GM23338 (cell line): ENCODE results near the gene DBT. TPM values are rescaled to one million over a fixed set of nuclear protein-coding genes. Genes with fewer than 3 reads are reported as not detected.

Experiments used
- ATAC-seq: fragments of 200-7000 bp; cut with Tn5 transposase; 3 replicates; pipeline ENCODE4 v1.9.1; 2020
- DNase-seq: peaks from one replicate; pipeline ENCODE4 v3.0.0-alpha.2; 2015; ENCODE audit warnings: low spot score
- H2AFZ ChIP-seq: fragments of 200-600 bp; sonication (generic); 2 replicates; pipeline ENCODE4 v1.8.0; 2016; ENCODE audit warnings: antibody characterized with exemption, mild to moderate bottlenecking, moderate library complexity
- H3F3A ChIP-seq: fragments of 200-600 bp; sonication (generic); replicated peaks from 2 replicates; pipeline ENCODE4 v1.8.0; 2017; ENCODE audit warnings: antibody characterized with exemption, mixed run types, low read depth
- H3K27ac ChIP-seq: fragments of 200-600 bp; sonication (generic); 2 replicates; pipeline ENCODE4 v1.6.1; 2016; ENCODE audit warnings: low read depth
- H3K27me3 ChIP-seq: fragments of 200-600 bp; sonication (generic); 2 replicates; pipeline ENCODE4 v1.8.0; 2016; ENCODE audit warnings: mild to moderate bottlenecking, mixed run types, moderate library complexity; ENCODE audit not compliant: insufficient read depth
- H3K36me3 ChIP-seq: fragments of 200-600 bp; sonication (generic); 2 replicates; pipeline ENCODE4 v1.8.0; 2016; ENCODE audit warnings: mild to moderate bottlenecking; ENCODE audit not compliant: insufficient read depth
- H3K4me1 ChIP-seq: fragments of 200-600 bp; sonication (generic); 2 replicates; pipeline ENCODE4 v1.8.0; 2016; ENCODE audit warnings: mild to moderate bottlenecking, moderate library complexity; ENCODE audit not compliant: insufficient read depth
- H3K4me2 ChIP-seq: fragments of 200-600 bp; sonication (generic); 2 replicates; pipeline ENCODE4 v1.7.1; 2017; ENCODE audit warnings: mixed run types
- H3K4me3 ChIP-seq: fragments of 200-600 bp; sonication (generic); 2 replicates; pipeline ENCODE4 v1.6.1; 2016; ENCODE audit warnings: mixed run types
- H3K79me2 ChIP-seq: fragments of 200-600 bp; sonication (generic); replicated peaks from 2 replicates; pipeline ENCODE4 v1.8.0; 2017; ENCODE audit warnings: mild to moderate bottlenecking; ENCODE audit not compliant: insufficient read depth
- H3K9me2 ChIP-seq: fragments of 200-600 bp; sonication (generic); 2 replicates; pipeline ENCODE4 v1.8.0; 2017; ENCODE audit not compliant: insufficient read depth
- H4K20me1 ChIP-seq: fragments of 200-600 bp; sonication (generic); replicated peaks from 2 replicates; pipeline ENCODE4 v1.8.0; 2017; ENCODE audit warnings: mild to moderate bottlenecking; ENCODE audit not compliant: insufficient read depth
- H3K27ac Mint-ChIP-seq: 2 replicates; pipeline ENCODE4 v1.8.0; 2020; ENCODE audit warnings: inconsistent platforms, mild to moderate bottlenecking, moderate library complexity, mixed read lengths
- H3K27me3 Mint-ChIP-seq: 3 replicates; pipeline ENCODE4 v1.8.0; 2022; ENCODE audit warnings: low read depth, mild to moderate bottlenecking, moderate library complexity, mixed read lengths, inconsistent platforms; ENCODE audit not compliant: insufficient read depth, poor library complexity
- H3K36me3 Mint-ChIP-seq: 3 replicates; pipeline ENCODE4 v1.8.0; 2021; ENCODE audit warnings: low read depth, mild to moderate bottlenecking, inconsistent platforms, moderate library complexity, mixed read lengths
- H3K4me1 Mint-ChIP-seq: 3 replicates; pipeline ENCODE4 v1.8.0; 2020; ENCODE audit warnings: mild to moderate bottlenecking, inconsistent platforms, mixed read lengths
- H3K4me3 Mint-ChIP-seq: 3 replicates; pipeline ENCODE4 v1.8.0; 2021; ENCODE audit warnings: moderate library complexity, mild to moderate bottlenecking, inconsistent platforms, mixed read lengths
- H3K9me3 Mint-ChIP-seq: 3 replicates; pipeline ENCODE4 v1.8.0; 2020; ENCODE audit warnings: moderate library complexity, mild to moderate bottlenecking, inconsistent platforms, mixed read lengths
- CREB1 ChIP-seq: fragments of 250-450 bp; sonication (Bioruptor Pico); IDR thresholded peaks from 2 replicates; pipeline ENCODE4 v1.5.0; 2020; ENCODE audit warnings: low read depth, mild to moderate bottlenecking, moderate library complexity
- CTCF ChIP-seq, 2 experiments: fragments of 200-600 bp in 1 of 2; sonication (generic) in 1 of 2; conservative IDR thresholded peaks; 2 replicates each; pipeline versions ENCODE4 v1.5.1 to v1.6.1; 2016 to 2017; ENCODE audit warnings: antibody characterized with exemption in 2 of 2, low read depth in 2 of 2, mild to moderate bottlenecking in 2 of 2, moderate library complexity in 1 of 2
- EZH2 ChIP-seq: fragments of 200-600 bp; sonication (generic); IDR thresholded peaks from one replicate; pipeline ENCODE4 v1.8.0; 2017; ENCODE audit warnings: antibody characterized with exemption, mild to moderate bottlenecking, low read depth; ENCODE audit not compliant: unreplicated experiment
- POLR2AphosphoS5 ChIP-seq: IDR thresholded peaks from 2 replicates; pipeline ENCODE4 v1.6.1; 2016; ENCODE audit warnings: antibody characterized with exemption, low read depth
- STAT1 ChIP-seq: IDR thresholded peaks from one replicate; pipeline ENCODE4 v1.6.1; 2016; ENCODE audit warnings: antibody characterized with exemption; ENCODE audit not compliant: unreplicated experiment
- ZNF114 ChIP-seq: fragments of 250-450 bp; sonication (Bioruptor Pico); IDR thresholded peaks from 2 replicates; pipeline ENCODE4 v1.5.0; 2020; ENCODE audit warnings: mild to moderate bottlenecking, moderate library complexity
- ZNF331 ChIP-seq: fragments of 250-450 bp; sonication (Bioruptor Pico); IDR thresholded peaks from 2 replicates; pipeline ENCODE4 v1.5.0; 2020; ENCODE audit warnings: low read depth, mild to moderate bottlenecking, moderate library complexity
- polyA plus RNA-seq: library from polyadenylated mRNA; unstranded; fragments of >200 nt; fragmentation: Nextera tagmentation; extraction: Ambion mirVana; gene quantifications from 2 replicates; pipeline ENCODE4 v1.2.1, GENCODE V29; 2016
- total RNA-seq: library from RNA; depleted of rRNA; stranded (reverse); fragments of >200 nt; shearing (Covaris generic); gene quantifications from 2 replicates; pipeline ENCODE4 v1.2.3, GENCODE V29; 2014
- TF ChIP-seq, protein P1 (sequence below): IDR thresholded peaks from one replicate; pipeline ENCODE4 v1.6.1; 2018; ENCODE audit warnings: antibody characterized with exemption; ENCODE audit not compliant: unreplicated experiment
- TF ChIP-seq, protein P2 (sequence below): fragments of 250-450 bp; sonication (Bioruptor Pico); IDR thresholded peaks from 2 replicates; pipeline ENCODE4 v1.5.0; 2020; ENCODE audit warnings: mild to moderate bottlenecking, moderate library complexity

Gene DBT
- total and polyA plus RNA-seq, 2 experiments from 2014 or later: 8.1 to 14.7 TPM

GRCh38 chr1:100217834-100218233 is 31.8 kb downstream of the DBT start:
- DNase-seq (no peak), ATAC-seq (no peak)
- H3K4me3 ChIP-seq: no peak overlapping the region
- no peaks in the 10 kb centered on the region for H3K4me1 ChIP-seq
- TF ChIP-seq, protein P1, sequence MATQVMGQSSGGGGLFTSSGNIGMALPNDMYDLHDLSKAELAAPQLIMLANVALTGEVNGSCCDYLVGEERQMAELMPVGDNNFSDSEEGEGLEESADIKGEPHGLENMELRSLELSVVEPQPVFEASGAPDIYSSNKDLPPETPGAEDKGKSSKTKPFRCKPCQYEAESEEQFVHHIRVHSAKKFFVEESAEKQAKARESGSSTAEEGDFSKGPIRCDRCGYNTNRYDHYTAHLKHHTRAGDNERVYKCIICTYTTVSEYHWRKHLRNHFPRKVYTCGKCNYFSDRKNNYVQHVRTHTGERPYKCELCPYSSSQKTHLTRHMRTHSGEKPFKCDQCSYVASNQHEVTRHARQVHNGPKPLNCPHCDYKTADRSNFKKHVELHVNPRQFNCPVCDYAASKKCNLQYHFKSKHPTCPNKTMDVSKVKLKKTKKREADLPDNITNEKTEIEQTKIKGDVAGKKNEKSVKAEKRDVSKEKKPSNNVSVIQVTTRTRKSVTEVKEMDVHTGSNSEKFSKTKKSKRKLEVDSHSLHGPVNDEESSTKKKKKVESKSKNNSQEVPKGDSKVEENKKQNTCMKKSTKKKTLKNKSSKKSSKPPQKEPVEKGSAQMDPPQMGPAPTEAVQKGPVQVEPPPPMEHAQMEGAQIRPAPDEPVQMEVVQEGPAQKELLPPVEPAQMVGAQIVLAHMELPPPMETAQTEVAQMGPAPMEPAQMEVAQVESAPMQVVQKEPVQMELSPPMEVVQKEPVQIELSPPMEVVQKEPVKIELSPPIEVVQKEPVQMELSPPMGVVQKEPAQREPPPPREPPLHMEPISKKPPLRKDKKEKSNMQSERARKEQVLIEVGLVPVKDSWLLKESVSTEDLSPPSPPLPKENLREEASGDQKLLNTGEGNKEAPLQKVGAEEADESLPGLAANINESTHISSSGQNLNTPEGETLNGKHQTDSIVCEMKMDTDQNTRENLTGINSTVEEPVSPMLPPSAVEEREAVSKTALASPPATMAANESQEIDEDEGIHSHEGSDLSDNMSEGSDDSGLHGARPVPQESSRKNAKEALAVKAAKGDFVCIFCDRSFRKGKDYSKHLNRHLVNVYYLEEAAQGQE: no peak
- no peak for TF ChIP-seq CTCF (conservative IDR thresholded peaks at IDR 0.05; ENCODE audit: low read depth in 2 of 2)
- no peak for TF ChIP-seq POLR2AphosphoS5
- TF ChIP-seq CREB1 (CRISPR knock-in tag): no peak
- no peak for TF ChIP-seq EZH2
- no peak for TF ChIP-seq STAT1
- no peaks in the 10 kb centered on the region for H3K4me1 Mint-ChIP-seq
- no peak overlapping the region for H3K27ac ChIP-seq
- peaks cover 37% of the 10 kb centered on the region for H3K36me3 Mint-ChIP-seq
- H3K27me3 ChIP-seq: no peaks in the 10 kb centered on the region
- no peak overlapping the region for H3K4me3 Mint-ChIP-seq
- no peaks in the 10 kb centered on the region for H3F3A ChIP-seq
- H3K27me3 Mint-ChIP-seq: no peaks in the 10 kb centered on the region
- H3K4me2 ChIP-seq: no peak overlapping the region
- no peak overlapping the region for H3K27ac Mint-ChIP-seq
- peaks cover 21% of the 10 kb centered on the region; the same call in 1 of the 2 replicates for H3K36me3 ChIP-seq
- no peak overlapping the region for H2AFZ ChIP-seq
- no peaks in the 10 kb centered on the region for H3K9me3 Mint-ChIP-seq
- no peaks in the 10 kb centered on the region; the same call in 1 of the 2 replicates for H4K20me1 ChIP-seq
- no peaks in the 10 kb centered on the region for H3K9me2 ChIP-seq
- no peaks in the 10 kb centered on the region for H3K79me2 ChIP-seq

GRCh38 chr1:100215101-100215500 is 34.5 kb downstream of the DBT start:
- ATAC-seq (no peak), DNase-seq (no peak)
- H3K9me2 ChIP-seq: no peaks in the 10 kb centered on the region
- no peaks in the 10 kb centered on the region for H3F3A ChIP-seq
- H3K27ac ChIP-seq: no peak overlapping the region
- no peaks in the 10 kb centered on the region; the same call in 1 of the 2 replicates for H4K20me1 ChIP-seq
- H3K36me3 Mint-ChIP-seq: peaks cover 55% of the 10 kb centered on the region
- no peak overlapping the region for H2AFZ ChIP-seq
- no peaks in the 10 kb centered on the region for H3K27me3 ChIP-seq
- H3K9me3 Mint-ChIP-seq: no peaks in the 10 kb centered on the region; the same call in 2 of the 3 replicates
- H3K4me3 Mint-ChIP-seq: no peak overlapping the region
- no peaks in the 10 kb centered on the region for H3K4me1 Mint-ChIP-seq
- no peaks in the 10 kb centered on the region for H3K27me3 Mint-ChIP-seq
- peaks cover 21% of the 10 kb centered on the region; the same call in 1 of the 2 replicates for H3K36me3 ChIP-seq
- no peak overlapping the region for H3K4me3 ChIP-seq
- no peak overlapping the region for H3K4me2 ChIP-seq
- no peak overlapping the region for H3K27ac Mint-ChIP-seq
- H3K79me2 ChIP-seq: no peaks in the 10 kb centered on the region
- no peaks in the 10 kb centered on the region for H3K4me1 ChIP-seq
- TF ChIP-seq, protein P2, sequence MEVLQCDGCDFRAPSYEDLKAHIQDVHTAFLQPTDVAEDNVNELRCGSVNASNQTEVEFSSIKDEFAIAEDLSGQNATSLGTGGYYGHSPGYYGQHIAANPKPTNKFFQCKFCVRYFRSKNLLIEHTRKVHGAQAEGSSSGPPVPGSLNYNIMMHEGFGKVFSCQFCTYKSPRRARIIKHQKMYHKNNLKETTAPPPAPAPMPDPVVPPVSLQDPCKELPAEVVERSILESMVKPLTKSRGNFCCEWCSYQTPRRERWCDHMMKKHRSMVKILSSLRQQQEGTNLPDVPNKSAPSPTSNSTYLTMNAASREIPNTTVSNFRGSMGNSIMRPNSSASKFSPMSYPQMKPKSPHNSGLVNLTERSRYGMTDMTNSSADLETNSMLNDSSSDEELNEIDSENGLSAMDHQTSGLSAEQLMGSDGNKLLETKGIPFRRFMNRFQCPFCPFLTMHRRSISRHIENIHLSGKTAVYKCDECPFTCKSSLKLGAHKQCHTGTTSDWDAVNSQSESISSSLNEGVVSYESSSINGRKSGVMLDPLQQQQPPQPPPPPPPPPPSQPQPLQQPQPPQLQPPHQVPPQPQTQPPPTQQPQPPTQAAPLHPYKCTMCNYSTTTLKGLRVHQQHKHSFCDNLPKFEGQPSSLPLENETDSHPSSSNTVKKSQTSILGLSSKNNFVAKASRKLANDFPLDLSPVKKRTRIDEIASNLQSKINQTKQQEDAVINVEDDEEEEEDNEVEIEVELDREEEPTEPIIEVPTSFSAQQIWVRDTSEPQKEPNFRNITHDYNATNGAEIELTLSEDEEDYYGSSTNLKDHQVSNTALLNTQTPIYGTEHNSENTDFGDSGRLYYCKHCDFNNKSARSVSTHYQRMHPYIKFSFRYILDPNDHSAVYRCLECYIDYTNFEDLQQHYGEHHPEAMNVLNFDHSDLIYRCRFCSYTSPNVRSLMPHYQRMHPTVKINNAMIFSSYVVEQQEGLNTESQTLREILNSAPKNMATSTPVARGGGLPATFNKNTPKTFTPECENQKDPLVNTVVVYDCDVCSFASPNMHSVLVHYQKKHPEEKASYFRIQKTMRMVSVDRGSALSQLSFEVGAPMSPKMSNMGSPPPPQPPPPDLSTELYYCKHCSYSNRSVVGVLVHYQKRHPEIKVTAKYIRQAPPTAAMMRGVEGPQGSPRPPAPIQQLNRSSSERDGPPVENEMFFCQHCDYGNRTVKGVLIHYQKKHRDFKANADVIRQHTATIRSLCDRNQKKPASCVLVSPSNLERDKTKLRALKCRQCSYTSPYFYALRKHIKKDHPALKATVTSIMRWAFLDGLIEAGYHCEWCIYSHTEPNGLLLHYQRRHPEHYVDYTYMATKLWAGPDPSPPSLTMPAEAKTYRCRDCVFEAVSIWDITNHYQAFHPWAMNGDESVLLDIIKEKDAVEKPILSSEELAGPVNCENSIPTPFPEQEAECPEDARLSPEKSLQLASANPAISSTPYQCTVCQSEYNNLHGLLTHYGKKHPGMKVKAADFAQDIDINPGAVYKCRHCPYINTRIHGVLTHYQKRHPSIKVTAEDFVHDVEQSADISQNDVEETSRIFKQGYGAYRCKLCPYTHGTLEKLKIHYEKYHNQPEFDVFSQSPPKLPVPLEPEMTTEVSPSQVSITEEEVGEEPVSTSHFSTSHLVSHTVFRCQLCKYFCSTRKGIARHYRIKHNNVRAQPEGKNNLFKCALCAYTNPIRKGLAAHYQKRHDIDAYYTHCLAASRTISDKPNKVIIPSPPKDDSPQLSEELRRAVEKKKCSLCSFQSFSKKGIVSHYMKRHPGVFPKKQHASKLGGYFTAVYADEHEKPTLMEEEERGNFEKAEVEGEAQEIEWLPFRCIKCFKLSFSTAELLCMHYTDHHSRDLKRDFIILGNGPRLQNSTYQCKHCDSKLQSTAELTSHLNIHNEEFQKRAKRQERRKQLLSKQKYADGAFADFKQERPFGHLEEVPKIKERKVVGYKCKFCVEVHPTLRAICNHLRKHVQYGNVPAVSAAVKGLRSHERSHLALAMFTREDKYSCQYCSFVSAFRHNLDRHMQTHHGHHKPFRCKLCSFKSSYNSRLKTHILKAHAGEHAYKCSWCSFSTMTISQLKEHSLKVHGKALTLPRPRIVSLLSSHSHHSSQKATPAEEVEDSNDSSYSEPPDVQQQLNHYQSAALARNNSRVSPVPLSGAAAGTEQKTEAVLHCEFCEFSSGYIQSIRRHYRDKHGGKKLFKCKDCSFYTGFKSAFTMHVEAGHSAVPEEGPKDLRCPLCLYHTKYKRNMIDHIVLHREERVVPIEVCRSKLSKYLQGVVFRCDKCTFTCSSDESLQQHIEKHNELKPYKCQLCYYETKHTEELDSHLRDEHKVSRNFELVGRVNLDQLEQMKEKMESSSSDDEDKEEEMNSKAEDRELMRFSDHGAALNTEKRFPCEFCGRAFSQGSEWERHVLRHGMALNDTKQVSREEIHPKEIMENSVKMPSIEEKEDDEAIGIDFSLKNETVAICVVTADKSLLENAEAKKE (CRISPR knock-in tag): no peak
- no peak for TF ChIP-seq ZNF331 (CRISPR knock-in tag)
- TF ChIP-seq EZH2: no peak
- TF ChIP-seq POLR2AphosphoS5: no peak
- TF ChIP-seq ZNF114 (CRISPR knock-in tag): no peak
